ENCODE data around the gene SCT. TPM values are rescaled to one million over a fixed set of nuclear protein-coding genes. Genes with fewer than 3 reads are reported as not detected.
A peak's percentile ranks its signal among the peaks of the same experiment; 100 is the strongest.

SCT gene
- total and polyA plus RNA-seq, 2 of the 8 experiments (the other 6 are each of a cell fraction or from before 2014, with no cell fraction given): 1.7 to 2.0 TPM

DNA sequence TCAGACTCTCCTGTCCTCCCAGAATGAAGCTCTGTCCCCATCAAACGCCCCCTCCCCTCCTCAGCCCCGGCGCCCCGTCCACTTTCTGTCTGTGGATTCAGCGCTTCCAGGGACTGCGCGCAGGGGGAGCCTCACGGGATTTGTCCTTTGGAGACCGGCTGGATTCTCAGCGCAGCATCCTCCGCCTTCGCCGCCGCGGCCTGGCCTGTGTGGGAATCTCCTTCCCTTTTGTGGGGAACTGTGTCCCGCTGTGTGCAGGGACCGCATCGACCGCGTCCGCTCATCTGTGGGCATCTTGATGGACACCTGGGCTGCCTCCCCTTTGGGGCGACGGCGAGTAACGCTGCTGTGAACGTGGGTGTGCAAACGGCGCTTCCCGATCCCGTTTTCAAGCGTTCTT is 1.1 kb upstream of the SCT start:
- H3K23me2 ChIP-seq (ENCODE audit: low read depth, low read length): no peaks in the 10 kb centered on the region; the same call in 1 of the 2 replicates
- H3K4me2 ChIP-seq (ENCODE audit: insufficient read depth in 1 of 2, low read depth in 2 of 2, low read length in 2 of 2): no peak overlapping the region
- H2BK15ac ChIP-seq (ENCODE audit: low read length): no peak overlapping the region
- no peak overlapping the region for H4K8ac ChIP-seq (ENCODE audit: extremely low read depth, insufficient read depth, low read length)
- H2AK5ac ChIP-seq (ENCODE audit: low read depth, low read length): no peak overlapping the region
- H3K9ac ChIP-seq (replicated peaks in 1 of 4; ENCODE audit: extremely low read depth in 1 of 4, low read depth in 3 of 4, low read length in 3 of 4): no peak overlapping the region
- H3K4me1 ChIP-seq (replicated peaks in 1 of 4; ENCODE audit: control insufficient read depth in 3 of 4, insufficient read depth in 4 of 4, low read length in 3 of 4): peaks cover 0 to 6% (median under 1%) of the 10 kb centered on the region in 4 experiments; a peak in 2 of 7 replicates
- no peak overlapping the region for H2BK120ac ChIP-seq (replicated peaks; ENCODE audit: low read depth, low read length)
- no peak overlapping the region for H3K56ac ChIP-seq (replicated peaks; ENCODE audit: insufficient read length, low read depth, low read length)
- WGBS, 2 experiments (ENCODE audit: extremely low coverage in 1 of 2, insufficient coverage in 1 of 2, insufficient read length in 1 of 2, insufficient replicate concordance in 2 of 2, low coverage in 1 of 2, low lambda C conversion rate in 2 of 2, missing lambda C conversion rate in 1 of 2): 90% methylated on average over 29 of the region's 31 CpGs; no CpG with 5 or more reads in 1 of the 2 experiments
- H4K20me1 ChIP-seq (replicated peaks in 1 of 2; ENCODE audit: control insufficient read depth in 1 of 2, insufficient read depth in 2 of 2, low read length in 2 of 2): peaks cover 0 to 7% of the 10 kb centered on the region in 2 experiments
- no peak overlapping the region for H3K23ac ChIP-seq (ENCODE audit: insufficient read length)
- no peaks in the 10 kb centered on the region for H3K79me1 ChIP-seq (ENCODE audit: low read depth, low read length)
- H2BK20ac ChIP-seq (ENCODE audit: low read length): no peak overlapping the region
- ChIA-PET CTCF (ENCODE audit: partially characterized antibody) (interaction anchor here (1.5 kb wide), 1 partner anchor 32 kb away, joined by 3 read pairs; no protein-coding TSS in a partner anchor), POLR2A (ENCODE audit: partially characterized antibody) (interaction anchor here (1.0 kb wide), 1 partner anchor 65 kb away, joined by 3 read pairs; no protein-coding TSS in a partner anchor)
- no peak overlapping the region for H4K91ac ChIP-seq (replicated peaks; ENCODE audit: insufficient read length, low read length)
- H3K18ac ChIP-seq (ENCODE audit: extremely low read depth, low read length): no peak overlapping the region
- no peak overlapping the region for H2BK12ac ChIP-seq (ENCODE audit: low read depth, low read length)
- H3K4me3 ChIP-seq (ENCODE audit: extremely low read depth in 1 of 4, insufficient read depth in 2 of 4, low read depth in 3 of 4, low read length in 4 of 4): no peak overlapping the region
- no peak overlapping the region for H2AFZ ChIP-seq (ENCODE audit: low read length)
- peak in 1 of 2 experiments; percentile 46 for DNase-seq (ENCODE audit: low read depth in 1 of 2, low spot score in 2 of 2)
- no peak for FAIRE-seq
- H4K5ac ChIP-seq (ENCODE audit: insufficient read length, low read depth, low read length): no peak overlapping the region
- H3K4ac ChIP-seq (replicated peaks; ENCODE audit: insufficient read length, low read depth, low read length): no peak overlapping the region
- no peak overlapping the region for H2BK5ac ChIP-seq (ENCODE audit: low read depth, low read length)
- no peaks in the 10 kb centered on the region for H3K36me3 ChIP-seq (ENCODE audit: control insufficient read depth in 2 of 4, insufficient read depth in 4 of 4, low read length in 3 of 4)
- no peak overlapping the region for H3K27ac ChIP-seq (ENCODE audit: low read depth, low read length)
- TF ChIP-seq EZH2 (IDR thresholded peaks at IDR 0.05; ENCODE audit: low read depth, low read length, severe bottlenecking) (peak; percentile 21), TBP (IDR thresholded peaks at IDR 0.05; ENCODE audit: low read depth, low read length) (no peak)
- no peak overlapping the region for H3K14ac ChIP-seq (ENCODE audit: insufficient read length)
- peaks cover 3 to 14% (median 10%) of the 10 kb centered on the region in 4 experiments; a peak in 6 of 7 replicates for H3K27me3 ChIP-seq (replicated peaks in 1 of 4; ENCODE audit: control insufficient read depth in 3 of 4, extremely low read depth in 1 of 4, insufficient read depth in 3 of 4, low read length in 3 of 4)
- H3K79me2 ChIP-seq (ENCODE audit: control insufficient read depth in 1 of 2, insufficient read depth in 2 of 2, low read length in 2 of 2): no peaks in the 10 kb centered on the region
- H3K9me3 ChIP-seq (ENCODE audit: insufficient read depth in 2 of 2, low read depth in 1 of 2, low read length in 1 of 2): no peaks in the 10 kb centered on the region
